GM19099 (cell line): Measurements from ENCODE around the gene ODAD2.

Experiments used
- POLR2A ChIP-seq: IDR thresholded peaks from 3 replicates; pipeline ENCODE4 v1.6.1; 2011; ENCODE audit warnings: low read depth; ENCODE audit not compliant: insufficient read length; ENCODE audit errors: extremely low read depth

ODAD2 gene

DNA sequence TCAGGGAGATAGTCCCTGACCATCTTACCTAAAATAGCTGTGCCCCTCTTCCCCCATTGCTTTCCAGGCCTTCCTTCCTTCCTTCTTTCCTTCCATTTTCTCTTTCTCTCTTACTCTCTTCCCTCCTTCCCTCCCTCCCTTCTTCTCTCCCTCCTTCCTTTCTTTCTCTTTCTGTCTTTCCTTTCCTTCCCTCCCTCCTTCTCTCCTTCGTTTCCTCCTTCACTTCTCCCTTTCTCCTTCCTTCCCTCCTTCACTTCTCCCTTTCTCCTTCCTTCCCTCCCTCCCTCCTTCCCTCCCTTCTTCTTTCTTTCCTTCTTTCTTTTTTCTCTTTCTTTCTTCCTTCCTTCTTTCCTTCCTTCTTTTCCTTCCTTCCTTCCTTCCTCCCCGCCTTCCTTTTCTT lies 228.7 kb downstream of the ODAD2 start:
- TF ChIP-seq POLR2A, result no peak
